ENCODE data around the gene ZNF569. TPM values are rescaled to one million over a fixed set of nuclear protein-coding genes. Genes with fewer than 3 reads are reported as not detected.

ZNF569 gene
- total and polyA plus RNA-seq, 2 of the 13 experiments (the other 11 are each of a cell fraction or from before 2014, with no cell fraction given), result 1.4 to 5.7 TPM

- TF ChIP-seq, protein P1, sequence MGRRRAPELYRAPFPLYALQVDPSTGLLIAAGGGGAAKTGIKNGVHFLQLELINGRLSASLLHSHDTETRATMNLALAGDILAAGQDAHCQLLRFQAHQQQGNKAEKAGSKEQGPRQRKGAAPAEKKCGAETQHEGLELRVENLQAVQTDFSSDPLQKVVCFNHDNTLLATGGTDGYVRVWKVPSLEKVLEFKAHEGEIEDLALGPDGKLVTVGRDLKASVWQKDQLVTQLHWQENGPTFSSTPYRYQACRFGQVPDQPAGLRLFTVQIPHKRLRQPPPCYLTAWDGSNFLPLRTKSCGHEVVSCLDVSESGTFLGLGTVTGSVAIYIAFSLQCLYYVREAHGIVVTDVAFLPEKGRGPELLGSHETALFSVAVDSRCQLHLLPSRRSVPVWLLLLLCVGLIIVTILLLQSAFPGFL (CRISPR knock-in tag; IDR thresholded peaks at IDR 0.05), result no peak
- TF ChIP-seq ZNF431 (CRISPR knock-in tag; IDR thresholded peaks at IDR 0.05; ENCODE audit: borderline replicate concordance, low read depth), result no peak
- TF ChIP-seq ETS1 (CRISPR knock-in tag; IDR thresholded peaks at IDR 0.05), result no peak
- TF ChIP-seq ZFX (CRISPR knock-in tag; IDR thresholded peaks at IDR 0.05; ENCODE audit: low read depth), result peak; percentile 86
- TF ChIP-seq ZNF879 (CRISPR knock-in tag; IDR thresholded peaks at IDR 0.05), result no peak
- 0 out of 2 replicates have a peak, but pooled peaks have one; percentile 64 for TF ChIP-seq CBFB (CRISPR knock-in tag; IDR thresholded peaks at IDR 0.05)
- TF ChIP-seq PRPF4 (IDR thresholded peaks at IDR 0.05; ENCODE audit: low read depth, low read length, poor library complexity, severe bottlenecking), result no peak
- no peak for TF ChIP-seq AKAP8 (CRISPR knock-in tag; IDR thresholded peaks at IDR 0.05)
- 0 out of 2 replicates have a peak, but pooled peaks have one; percentile 58 for TF ChIP-seq ZNF33B (CRISPR knock-in tag; IDR thresholded peaks at IDR 0.05)
- 0 out of 2 replicates have a peak, but pooled peaks have one; percentile 25 for TF ChIP-seq ZBED4 (CRISPR knock-in tag; IDR thresholded peaks at IDR 0.05; ENCODE audit: borderline replicate concordance)
- TF ChIP-seq SUZ12 (IDR thresholded peaks at IDR 0.05; ENCODE audit: low read depth, low read length), result peak; percentile 81
- no peak for TF ChIP-seq ZNF496 (CRISPR knock-in tag; IDR thresholded peaks at IDR 0.05; ENCODE audit: insufficient replicate concordance)
- no peak for TF ChIP-seq ZEB1 (IDR thresholded peaks at IDR 0.05; ENCODE audit: insufficient replicate concordance, low read depth)
- TF ChIP-seq, protein P2, sequence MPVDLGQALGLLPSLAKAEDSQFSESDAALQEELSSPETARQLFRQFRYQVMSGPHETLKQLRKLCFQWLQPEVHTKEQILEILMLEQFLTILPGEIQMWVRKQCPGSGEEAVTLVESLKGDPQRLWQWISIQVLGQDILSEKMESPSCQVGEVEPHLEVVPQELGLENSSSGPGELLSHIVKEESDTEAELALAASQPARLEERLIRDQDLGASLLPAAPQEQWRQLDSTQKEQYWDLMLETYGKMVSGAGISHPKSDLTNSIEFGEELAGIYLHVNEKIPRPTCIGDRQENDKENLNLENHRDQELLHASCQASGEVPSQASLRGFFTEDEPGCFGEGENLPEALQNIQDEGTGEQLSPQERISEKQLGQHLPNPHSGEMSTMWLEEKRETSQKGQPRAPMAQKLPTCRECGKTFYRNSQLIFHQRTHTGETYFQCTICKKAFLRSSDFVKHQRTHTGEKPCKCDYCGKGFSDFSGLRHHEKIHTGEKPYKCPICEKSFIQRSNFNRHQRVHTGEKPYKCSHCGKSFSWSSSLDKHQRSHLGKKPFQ (CRISPR knock-in tag; IDR thresholded peaks at IDR 0.05; ENCODE audit: insufficient replicate concordance), result no peak
- TF ChIP-seq ZSCAN9 (CRISPR knock-in tag; IDR thresholded peaks at IDR 0.05; ENCODE audit: borderline replicate concordance), result no peak; the same call in 1 of the 2 replicates
- TF ChIP-seq ARNT (IDR thresholded peaks at IDR 0.05), result no peak
- TF ChIP-seq CBX5 (CRISPR knock-in tag; IDR thresholded peaks at IDR 0.05; ENCODE audit: borderline replicate concordance), result peak; percentile 82; the same call in 1 of the 2 replicates
- TF ChIP-seq GMEB1 (CRISPR knock-in tag; IDR thresholded peaks at IDR 0.05; ENCODE audit: borderline replicate concordance), result peak; percentile 88
- TF ChIP-seq ZBTB7B (CRISPR knock-in tag; IDR thresholded peaks at IDR 0.05), result no peak
- peak; percentile 69; the same call in 1 of the 2 replicates for TF ChIP-seq ZNF274 (CRISPR knock-in tag; IDR thresholded peaks at IDR 0.05)
Observed at GRCh38 chr19:37466798-37467607, at the start of gene ZNF569 (continued).

All from HepG2 (cell line).